C4-2B (cell line): Measurements from ENCODE around the gene PLA2G4B.

Experiments
- CTCF ChIP-seq: fragments of 450-650 bp; conservative IDR thresholded peaks from 2 replicates; pipeline ENCODE4 v1.5.1; 2017; ENCODE audit warnings: mild to moderate bottlenecking
- ZFX ChIP-seq: fragments of 450-650 bp; IDR thresholded peaks from 2 replicates; pipeline ENCODE4 v1.6.1; 2017

GRCh38 chr15:41809526-41810220 is 29.0 kb upstream of the PLA2G4B start:
- no peak for TF ChIP-seq CTCF
- no peak for TF ChIP-seq ZFX
